Stimulated activated CD4-positive, alpha-beta T cell treated with anti-CD3 and anti-CD28 coated beads, Interleukin-4, amount 100 ng/mL, for 24 hours (primary cell): ENCODE measurements around the gene EIF2S1.
"Not testable (repeated sequence)": the region's sequence is repeated elsewhere in the genome, so short reads cannot be mapped to it uniquely, and the experiment has no call there.

Experiments
- DNase-seq: peaks from one replicate; pipeline ENCODE4 v3.0.0-alpha.2; 2020

Gene EIF2S1

DNA sequence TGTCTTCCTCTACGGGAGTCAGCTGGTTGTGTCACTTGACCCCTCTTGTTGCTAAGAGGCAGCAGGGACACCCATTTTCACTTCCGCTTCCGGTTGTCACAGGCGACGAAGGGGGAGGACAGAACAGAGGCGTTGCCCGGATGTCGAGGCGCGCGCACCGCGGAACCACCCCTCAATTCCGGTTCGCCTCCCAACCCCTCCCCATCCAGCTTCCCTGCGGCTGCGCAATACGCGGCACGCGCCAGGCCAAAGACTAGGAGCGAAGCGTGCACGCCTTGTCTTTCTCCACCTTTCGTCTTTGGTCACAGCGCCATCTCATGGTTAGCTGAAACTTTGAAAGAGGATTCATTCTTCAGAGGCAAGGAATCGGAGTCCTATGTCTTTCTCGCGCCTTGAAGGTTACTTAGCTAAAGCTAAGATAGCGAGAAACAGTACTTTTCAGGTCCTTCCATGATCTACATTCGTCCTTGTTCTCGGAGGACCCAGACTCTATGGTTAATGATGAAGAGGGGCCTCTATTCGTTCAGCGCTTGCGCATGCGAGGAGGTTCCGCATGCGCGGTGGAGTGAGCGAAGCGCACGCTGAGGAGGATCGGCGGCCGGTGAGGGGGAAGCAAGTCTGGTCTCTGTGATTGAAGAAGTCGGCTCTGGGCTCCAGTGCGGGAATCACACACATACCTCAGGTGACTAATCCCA lies at the start of gene EIF2S1, which contains the start of gene ATP6V1D:
Gene EIF2S1, plus strand, starts transcription at position 554 of the 695 bp plus-strand sequence. CDS start 4,440 bp downstream, outside the sequence.
Gene ATP6V1D, minus strand, starts transcription at position 30 of the 695 bp plus-strand sequence. CDS start 106 bp downstream, outside the sequence.
- DNase-seq = peak; percentile 100

DNA sequence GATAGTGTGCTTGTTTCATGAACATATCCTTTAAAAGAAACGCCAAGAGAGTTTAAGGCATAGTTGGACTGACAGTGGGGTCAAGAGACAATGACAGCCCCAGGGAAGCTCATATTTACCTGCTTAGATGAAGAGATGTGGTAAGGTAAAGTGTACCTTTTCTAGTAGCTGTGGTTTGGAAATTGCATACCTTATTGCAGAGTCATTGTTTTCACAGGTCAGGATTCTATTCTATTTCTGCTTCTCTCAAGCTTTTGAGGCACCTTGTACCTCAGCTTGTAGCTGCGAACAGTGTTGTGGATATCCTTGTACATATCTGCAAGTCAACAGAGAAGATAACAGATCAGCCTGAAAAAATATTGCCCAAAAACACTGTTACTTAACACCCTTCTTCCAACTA lies 48.3 kb upstream of the EIF2S1 start:
- no peak for DNase-seq

DNA sequence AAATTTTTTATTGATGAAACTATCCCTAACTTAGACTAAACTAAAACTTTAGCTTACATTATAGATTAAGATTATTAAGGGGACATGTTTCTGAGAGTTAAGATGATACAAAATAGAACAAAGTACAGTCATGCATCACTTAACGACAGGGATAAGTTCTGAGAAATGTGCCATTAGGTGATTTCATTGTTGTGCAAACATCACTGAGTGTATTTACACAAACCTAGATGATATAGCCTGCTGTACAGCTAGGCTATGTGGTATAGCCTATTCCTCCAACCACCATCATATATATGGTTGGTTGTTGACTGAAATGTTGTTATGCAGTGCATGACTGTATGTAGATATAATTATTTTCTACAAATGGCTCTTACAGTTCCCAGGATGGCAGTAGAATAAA lies 47.0 kb upstream of the EIF2S1 start:
- DNase-seq = no peak

DNA sequence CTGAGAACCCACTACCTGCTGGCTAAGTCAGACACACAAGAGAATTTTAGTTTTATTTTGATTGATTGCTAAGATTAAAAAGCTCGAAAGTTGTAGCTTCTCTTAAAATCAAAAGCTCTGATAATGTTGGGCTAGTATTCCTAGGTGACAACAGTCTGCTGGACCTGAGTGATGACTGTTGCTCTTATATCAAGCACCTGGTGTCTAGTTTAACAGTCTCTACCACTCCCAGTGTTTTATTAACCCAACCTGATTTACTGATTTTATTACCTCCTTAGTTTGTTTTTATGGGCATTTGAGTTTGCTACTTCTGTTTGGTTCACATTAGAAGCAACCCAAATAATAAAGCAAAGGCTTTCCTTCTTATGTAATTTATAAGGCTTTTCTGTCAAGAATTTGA lies 42.3 kb upstream of the EIF2S1 start:
- DNase-seq = no peak

DNA sequence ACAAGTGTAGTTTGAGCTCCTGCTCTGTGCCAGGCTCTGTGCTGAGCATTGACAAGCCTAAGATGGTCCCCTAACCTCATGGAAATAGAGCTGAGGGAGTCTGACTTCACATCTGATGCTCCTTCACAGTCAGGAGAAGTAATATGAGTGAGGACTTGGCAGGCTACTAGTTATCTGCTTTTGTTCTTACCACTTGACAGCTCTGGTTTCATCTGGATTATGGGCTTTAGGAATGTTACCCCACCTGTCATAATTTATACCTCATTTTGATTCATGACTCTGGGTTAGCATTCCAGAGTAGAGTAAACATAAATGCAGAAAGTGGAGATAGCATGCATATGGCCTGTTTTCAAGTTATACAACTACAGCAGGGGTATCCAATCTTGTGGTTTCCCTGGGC lies 41.0 kb upstream of the EIF2S1 start:
- DNase-seq = no peak

DNA sequence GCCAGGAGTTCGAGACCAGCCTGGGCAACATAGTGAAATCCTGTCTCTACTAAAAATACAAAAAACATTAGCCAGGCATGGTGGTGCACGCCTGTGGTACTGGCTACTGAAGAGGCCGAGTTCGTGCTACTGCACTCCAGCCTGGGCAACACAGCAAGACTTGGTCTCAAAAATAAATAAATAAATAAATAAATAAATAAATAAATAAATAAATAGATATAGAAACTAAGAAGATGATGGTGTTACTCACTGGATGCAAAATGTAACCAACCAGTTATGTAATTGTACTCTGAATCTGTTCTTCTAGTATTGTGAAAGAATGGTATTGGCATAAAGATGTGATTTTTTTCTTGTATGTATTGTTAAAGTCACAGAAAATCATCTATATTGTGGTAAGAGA lies 30.5 kb upstream of the EIF2S1 start:
- DNase-seq = not testable (repeated sequence)

DNA sequence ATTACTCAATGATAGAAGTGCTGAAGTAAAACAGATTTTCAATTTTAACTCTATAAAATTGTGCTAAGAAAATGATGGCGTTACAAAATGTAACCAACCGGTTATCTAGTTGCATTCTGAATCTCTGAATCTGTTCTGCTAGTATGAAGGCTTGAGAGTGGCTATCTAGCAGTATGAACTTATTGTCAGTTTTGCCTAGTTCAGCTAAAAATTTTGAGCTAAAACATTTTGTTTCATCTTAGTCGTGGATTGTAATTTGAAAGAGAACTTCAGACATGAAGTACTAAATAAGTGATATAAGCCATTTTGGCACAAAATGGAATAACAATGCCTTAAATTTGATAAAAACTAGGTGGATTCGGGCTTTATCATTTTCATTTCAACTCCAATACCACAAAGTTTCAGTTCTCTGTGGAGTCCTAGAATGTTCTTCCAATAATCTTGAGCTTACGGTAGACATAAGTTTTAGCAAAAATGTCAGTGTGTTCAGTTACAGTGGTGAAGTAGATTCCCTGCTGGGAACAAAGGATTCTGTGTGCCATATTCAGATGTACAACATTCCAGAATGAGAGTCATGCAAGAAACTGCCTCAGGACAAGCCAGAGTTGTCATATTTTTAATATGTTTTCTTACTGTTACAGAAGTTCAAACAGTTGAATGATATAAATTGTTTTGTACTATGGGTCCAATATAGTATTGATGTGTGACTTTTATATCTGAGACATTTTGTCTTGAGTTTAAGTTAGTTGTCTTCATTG lies 28.6 kb upstream of the EIF2S1 start:
- no peak for DNase-seq

DNA sequence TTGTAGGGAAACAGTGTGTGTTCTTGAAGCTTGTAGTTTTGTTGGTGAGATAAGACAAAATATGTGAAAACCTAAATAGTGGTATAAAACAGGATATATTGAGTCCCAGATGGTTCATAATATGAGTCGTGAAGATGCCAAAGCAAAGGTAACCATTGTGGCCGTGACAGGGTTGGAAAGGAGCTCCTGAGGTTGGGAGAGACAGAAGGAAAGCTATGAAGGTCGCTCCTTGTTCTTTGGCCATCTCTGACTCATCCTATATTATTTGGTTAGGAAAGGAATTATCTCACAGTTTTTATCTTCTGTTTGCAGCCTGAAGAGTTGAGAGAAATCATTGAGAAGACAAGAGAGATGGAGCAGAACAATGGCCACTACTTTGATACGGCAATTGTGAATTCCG lies 27.7 kb upstream of the EIF2S1 start:
- DNase-seq = no peak

DNA sequence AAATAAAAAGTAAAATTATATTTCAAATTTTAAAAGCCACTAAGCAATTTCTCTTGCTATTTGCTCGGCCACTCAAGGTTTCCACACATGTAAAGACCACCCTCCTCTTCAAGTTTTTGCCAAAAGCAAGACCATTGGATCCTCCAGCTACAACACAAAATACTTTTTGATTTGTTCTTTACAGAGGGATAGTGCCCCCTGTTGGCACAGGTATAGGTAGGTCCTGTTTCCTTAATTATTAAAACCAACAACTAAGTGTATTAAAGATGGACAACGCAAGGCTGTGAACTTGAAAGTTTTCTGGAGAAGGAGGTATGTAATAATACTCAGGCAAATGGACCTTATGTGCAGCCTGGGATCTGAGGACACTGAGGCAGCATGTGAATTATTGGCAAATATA lies 24.3 kb upstream of the EIF2S1 start:
- peak; percentile 19 for DNase-seq

DNA sequence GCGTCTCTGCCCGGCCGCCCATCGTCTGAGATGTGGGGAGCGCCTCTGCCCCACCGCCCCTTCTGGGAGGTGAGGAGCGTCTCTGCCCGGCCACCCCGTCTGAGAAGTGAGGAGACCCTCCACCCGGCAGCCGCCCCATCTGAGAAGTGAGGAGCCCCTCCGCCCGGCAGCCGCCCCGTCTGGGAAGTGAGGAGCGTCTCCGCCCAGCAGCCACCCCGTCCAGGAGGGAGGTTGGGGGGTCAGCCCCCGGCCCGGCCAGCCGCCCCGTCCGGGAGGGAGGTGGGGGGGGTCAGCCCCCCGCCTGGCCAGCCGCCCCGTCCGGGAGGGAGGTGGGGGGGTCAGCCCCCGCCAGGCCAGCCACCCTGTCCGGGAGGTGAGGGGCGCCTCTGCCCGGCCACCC lies 18.9 kb upstream of the EIF2S1 start:
- not testable (repeated sequence) for DNase-seq

DNA sequence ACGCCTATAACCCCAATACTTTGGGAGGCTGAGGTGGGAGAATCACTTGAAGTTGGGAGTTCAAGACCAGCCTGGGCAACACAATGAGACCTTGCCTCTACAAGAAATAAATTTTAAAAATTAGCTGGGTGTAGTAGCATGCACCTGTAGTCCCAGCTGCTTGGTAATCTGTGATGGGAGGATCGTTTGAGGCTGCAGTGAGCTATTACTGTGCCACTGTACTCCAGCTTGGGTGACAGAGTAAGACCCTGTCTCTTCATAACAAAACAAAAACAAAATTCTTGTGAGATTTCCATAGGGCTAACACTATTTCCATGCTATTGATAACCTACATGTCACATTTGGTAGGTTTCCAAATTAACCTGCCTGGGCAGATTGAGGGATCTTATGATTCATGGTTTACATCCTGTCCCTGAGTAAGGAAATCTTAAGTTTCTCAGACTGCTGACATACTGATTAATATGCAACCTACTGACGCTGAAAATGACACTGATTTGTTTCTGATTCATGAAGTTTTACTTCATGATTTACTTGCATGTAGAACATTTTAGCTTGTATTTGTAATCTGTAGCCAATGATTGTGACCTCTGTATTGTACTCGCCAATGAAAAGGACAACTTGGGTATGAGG lies 16.4 kb upstream of the EIF2S1 start:
- DNase-seq = no peak

DNA sequence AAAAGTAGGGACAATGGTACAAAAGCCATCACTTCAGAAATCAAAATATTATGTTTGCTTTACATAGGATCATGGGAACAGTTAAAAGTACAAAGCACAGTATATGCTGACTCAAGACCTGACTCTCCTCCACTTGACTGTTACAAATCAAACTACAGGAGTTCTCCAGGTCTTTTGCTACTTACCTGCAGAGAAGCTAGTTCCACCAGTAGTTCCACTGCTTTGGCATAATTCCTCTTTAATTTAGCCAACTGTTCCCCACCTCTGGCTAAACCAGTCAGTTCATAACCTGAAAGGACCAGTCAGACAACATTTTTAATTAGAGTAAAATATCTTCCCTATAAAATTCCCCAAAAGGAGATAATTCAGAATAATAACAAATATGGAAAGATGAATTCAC lies 14.5 kb upstream of the EIF2S1 start:
- DNase-seq = no peak

DNA sequence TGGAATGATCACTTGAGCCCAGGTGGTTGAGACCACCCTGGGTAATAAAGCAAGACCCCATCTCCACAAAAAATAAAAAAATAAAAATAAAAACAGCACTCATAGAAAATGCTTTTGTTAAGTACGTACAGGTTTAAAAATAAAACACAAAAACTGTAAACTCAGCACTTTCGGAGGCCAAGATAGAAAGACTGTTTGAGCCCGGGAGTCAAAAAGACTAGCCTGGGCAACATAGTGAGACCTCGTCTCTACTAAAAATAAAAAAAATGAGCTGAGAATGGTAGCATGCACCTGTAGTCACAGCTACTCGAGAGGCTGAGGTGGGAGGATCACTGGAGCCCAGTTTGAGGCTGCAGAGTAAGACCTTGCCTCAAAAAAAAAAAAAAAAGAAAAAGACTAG lies 8.1 kb upstream of the EIF2S1 start:
- no peak for DNase-seq

DNA sequence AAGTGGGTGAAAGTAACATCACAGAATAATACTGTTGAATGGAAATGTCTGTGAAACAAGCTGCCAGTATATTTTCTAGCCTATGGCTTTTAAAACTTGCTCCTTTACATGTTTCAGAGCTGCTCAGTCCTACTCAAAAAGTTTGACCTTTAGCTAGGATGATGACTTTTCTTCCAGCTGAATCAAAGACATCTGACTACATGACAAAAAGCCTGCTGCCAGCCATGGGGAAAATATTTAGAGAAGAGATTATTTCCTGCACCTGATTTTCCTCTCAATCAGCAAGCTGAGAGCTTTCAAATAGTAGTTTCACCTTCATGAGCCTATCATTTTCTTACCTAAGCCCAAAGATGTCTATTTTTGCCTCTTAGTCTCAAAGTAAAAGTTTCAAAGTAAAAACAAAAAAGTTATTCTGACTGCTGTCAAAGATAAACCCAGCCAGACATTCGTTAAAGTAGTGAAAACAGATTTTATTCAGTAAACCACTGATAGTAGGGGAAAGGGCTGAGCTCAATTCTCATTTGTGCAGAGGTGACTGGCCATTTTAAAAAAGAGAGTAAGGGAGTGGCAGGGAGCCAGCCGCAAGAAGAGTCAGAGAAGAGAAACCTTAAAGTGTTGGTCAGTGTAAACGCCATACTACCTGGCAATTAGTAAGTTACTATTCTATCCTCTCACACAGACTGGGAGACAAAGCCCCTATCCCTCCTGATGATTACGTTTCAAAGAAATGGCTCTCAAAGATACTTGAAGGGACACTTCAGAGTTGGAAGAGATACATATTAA lies 2.8 kb upstream of the EIF2S1 start:
- no peak for DNase-seq

DNA sequence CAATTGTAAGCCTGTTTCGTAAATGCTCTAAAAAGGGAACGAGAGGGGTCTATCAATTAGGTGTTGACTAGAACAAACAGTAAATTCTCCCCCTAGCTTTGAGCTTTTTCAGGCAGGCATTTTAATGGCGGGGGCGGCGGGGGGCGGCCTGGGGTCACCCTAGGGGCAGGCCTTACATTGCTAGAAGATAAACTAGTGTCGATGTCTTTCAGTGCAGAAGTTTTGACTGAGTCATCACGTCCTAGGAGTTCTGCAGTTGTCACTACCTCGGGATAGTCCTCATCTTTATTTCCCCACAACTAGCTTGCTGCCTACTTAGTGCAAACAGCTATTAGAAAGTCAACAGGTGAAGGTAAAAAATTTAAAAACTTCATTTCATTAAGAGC lies 2.2 kb upstream of the EIF2S1 start:
- DNase-seq = no peak

DNA sequence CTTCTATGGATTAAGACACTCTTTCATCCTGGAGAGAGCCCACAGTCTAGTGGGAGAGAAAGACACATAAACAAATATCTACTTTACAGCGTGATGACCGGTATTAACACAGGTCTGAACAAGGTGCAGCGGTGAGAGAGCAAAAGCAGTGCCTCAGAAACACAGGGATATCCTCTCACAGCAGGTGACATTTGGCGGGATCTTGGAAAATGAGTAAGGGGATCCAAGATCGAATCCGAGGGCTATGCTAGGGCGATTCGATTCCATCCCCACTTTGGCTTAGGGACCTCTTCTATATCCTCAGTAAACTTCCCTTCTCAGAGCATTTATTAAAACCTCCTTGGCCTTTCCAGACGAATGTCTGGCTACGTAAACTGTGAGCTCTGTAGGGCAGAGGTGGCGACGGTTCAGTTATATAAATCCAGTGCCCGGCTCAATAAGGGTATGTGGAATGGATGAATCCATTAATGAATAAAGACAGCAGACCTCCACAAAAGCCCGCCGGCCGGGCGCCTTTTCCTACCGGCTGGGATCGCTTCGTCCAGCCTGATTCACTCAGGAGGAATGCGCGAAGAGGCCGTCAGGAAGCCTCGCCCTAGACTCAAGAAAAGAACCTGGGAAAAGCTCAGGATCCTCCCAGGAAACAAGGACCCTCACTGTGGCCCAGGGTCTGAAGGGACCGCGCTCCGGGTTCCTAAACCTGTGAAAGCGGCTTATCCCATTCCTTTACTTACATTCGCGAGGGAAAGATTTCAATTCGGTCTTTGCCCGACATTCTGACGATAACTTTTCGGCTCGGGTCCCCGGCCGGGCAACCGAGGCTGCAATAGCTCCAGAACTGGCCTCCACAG lies 979 bp upstream of the EIF2S1 start:
- no peak for DNase-seq

DNA sequence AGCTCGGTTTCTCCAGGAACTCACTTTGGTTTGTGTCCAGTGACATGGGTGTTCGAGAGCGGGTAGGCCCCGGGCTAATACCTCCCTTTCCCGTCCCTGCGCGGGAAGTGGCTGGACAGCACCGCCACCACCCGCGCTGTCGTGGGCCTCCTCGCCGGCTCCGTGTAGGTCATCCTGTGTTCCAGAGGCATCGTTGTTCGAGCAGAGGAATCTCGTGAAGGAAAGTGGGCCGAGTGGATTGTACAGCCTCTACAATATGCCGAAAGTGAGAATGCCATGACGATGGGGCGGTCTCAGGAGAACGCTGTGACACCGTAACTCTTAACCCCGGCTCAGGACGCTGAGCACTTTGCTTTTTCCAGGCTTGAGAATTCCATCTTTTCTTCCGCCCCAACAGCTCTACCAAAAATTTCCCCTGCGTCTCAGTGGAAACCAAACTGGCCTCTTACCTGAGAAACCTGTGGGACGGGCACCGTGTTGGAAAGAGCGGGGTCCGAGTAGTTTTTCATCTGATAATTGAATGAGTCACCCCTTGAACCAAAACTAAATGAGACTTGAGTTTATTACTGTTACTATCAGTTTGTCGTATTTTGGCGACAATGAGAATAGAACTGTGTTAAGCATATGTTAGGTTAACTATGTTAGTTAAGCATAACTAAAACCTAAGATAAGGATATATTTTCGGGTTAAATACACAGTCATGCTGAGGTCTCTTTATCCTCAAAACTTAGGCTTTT lies 510 bp downstream of the EIF2S1 start:
- DNase-seq = no peak

DNA sequence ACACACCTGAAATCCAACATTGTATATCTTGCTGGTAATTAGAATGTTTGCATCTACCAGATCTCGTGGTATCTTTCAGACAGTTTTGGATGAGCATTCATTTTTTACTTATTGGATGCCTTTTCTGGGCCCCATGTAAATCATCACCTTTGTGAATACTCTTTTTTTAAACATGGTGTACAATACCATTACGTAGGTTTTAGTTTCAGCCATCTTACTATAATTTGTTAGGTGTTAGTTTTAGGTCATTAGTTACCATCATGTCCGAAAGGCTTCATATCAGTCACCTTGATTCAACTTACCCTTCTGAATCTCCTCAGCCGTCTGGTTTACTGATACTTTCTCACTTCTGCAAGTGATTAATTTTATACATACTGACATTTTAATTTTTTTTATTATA lies 5.3 kb downstream of the EIF2S1 start:
- DNase-seq = no peak

DNA sequence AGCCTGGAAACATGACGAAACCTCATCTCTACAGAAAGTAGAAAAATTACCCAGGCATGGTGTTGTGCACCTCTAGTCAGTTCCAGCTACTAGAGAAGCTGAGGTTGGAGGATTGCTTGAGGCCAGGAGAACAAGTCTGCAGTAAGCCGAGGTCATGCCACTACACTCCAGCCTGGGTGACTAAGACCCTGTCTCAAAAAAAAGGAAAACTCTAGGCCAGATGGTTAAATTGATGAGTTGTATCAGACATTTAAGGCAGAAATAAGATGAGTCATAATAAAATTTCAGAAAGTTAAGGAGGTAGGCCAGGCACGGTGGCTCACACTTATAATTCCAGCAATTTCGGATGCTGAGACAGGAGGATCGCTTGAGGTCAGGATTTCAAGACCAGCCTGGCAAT lies 10.7 kb downstream of the EIF2S1 start:
- DNase-seq = no peak

DNA sequence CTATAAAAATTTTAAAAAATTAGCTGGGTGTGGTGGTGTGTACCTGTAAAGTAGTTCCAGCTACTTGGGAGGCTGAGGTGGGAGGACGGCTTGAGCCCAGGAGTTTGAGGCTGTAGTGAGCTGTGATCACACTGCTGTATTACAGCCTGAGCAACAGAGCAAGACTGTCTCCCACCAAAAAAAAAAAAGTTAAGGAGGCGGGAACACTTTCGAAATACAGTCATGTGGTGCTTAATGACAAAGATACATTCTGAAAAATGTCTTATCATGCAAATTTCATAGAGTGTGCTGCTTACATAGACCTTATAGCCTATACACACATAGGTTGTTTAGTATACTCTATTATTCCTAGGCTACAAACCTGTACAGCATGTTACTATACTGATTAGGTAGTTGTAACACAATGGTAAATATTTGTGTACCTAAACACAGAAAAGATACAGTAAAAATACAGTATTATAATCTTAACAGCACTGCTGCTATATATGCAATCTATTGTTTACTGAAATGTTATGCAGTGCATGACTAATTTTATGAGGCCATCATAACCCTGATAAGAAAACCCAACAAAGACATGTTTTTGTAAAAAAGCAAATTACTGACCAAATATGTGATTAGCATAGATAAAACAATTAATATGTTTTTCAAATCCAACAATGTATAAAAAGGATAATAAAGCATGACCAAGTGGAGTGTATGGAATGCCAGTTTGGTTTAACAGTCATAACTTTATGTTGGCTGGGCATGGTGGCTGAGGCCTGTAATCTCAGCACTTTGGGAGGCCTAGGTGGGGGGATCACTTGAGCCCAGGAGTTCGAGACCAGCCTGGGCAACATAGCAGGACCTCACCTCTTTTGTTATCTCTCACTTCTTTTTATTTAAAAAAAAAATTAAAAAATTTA lies 11.4 kb downstream of the EIF2S1 start:
- no peak for DNase-seq
